ENCODE measurements around the gene ALDH5A1.
A peak's percentile ranks its signal among the peaks of the same experiment; 100 is the strongest.

DNA sequence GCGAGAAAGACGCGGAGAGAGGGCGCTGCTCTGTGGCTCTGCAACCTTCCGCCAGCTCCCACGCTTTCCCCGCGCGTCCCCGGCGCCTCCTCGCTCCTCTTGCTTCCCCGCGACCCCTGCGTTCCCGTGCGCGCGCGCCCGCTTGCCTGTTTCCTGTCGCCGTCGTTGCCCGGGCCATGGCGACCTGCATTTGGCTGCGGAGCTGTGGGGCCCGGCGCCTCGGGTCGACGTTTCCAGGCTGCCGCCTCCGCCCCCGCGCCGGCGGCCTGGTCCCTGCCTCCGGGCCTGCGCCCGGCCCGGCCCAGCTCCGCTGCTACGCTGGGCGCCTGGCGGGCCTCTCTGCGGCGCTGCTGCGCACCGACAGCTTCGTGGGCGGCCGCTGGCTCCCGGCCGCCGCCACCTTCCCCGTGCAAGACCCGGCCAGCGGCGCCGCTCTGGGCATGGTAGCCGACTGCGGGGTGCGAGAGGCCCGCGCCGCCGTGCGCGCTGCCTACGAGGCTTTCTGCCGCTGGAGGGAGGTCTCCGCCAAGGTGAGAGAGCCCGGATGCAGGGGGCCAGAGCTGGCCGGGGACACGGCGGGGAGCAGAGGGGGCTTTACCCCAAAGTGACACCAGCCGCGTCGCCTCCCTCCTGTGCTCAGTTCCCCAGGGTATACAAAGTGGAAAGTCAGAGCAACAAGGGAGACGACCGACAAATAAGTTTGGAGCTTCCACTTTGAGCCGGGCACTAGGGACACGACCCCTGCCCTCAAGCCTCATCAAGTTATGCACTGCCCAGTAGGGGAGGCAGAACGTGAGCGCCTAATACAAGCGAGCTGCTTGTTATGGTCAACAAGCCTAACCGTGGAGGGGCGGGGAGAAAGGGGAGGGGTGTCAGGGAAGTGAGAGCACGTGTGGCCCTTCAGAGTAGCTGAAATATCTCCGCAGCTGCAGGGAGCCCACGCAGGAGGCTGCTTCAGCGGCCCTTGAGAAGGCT lies at the start of gene ALDH5A1:
- TF ChIP-seq POLR2A (IDR thresholded peaks at IDR 0.05) (no peak), POLR2AphosphoS5 (IDR thresholded peaks at IDR 0.05) (peak in 1 of 3 donors; percentile 16), EP300 (IDR thresholded peaks at IDR 0.05) (no peak)
- TF ChIP-seq, protein P1, sequence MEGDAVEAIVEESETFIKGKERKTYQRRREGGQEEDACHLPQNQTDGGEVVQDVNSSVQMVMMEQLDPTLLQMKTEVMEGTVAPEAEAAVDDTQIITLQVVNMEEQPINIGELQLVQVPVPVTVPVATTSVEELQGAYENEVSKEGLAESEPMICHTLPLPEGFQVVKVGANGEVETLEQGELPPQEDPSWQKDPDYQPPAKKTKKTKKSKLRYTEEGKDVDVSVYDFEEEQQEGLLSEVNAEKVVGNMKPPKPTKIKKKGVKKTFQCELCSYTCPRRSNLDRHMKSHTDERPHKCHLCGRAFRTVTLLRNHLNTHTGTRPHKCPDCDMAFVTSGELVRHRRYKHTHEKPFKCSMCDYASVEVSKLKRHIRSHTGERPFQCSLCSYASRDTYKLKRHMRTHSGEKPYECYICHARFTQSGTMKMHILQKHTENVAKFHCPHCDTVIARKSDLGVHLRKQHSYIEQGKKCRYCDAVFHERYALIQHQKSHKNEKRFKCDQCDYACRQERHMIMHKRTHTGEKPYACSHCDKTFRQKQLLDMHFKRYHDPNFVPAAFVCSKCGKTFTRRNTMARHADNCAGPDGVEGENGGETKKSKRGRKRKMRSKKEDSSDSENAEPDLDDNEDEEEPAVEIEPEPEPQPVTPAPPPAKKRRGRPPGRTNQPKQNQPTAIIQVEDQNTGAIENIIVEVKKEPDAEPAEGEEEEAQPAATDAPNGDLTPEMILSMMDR (IDR thresholded peaks at IDR 0.05), result peak in 1 of 7 experiments; percentile 21
